ENCODE results near the gene WFS1. TPM values are rescaled to one million over a fixed set of nuclear protein-coding genes. Genes with fewer than 3 reads are reported as not detected.

Gene WFS1
- total RNA-seq, 1 experiment from 2014 or later: 21.5 TPM

DNA sequence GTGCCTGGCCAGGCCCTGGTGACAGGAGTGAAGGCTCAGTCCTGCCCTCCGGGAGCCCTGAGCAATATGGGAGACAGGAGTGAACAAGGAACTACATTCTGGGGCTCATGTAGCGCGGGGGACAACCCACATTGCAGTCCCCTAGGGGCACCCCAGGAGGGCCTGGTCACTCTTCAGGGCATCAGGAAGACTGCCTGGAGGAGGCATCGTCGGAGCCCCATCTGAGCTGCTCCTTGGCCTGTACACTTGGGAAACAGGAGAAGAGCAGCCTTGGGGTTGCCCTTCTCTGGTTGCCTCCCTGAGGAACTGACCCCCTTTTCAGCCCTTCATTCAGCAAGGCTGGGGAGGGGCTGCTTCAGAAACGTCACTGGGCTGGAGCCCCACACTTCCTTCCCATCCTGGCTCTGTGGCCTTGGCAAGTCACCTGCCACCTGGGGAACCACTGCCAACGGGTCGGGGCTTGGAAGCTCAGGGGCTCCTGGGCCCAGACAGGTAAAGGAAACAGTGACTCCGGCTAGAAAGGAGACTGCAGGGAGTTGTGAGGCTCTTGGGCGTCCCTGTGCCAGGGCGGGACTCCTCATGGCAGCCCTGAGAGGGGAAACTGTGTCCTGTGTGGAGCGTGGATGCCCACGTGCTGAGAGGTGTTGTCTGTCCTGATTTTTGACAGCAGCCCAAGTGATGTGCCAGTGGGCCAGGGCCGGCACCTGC lies 10.1 kb downstream of the WFS1 start:
- H3K27ac ChIP-seq (ENCODE audit: low read depth, low read length): no peak overlapping the region
- H3K9me3 ChIP-seq (ENCODE audit: control insufficient read depth in 1 of 2, insufficient read depth in 1 of 2, low read depth in 1 of 2, low read length in 2 of 2): no peaks in the 10 kb centered on the region
- H3K4me1 ChIP-seq (ENCODE audit: control insufficient read depth in 1 of 2, insufficient read depth in 2 of 2, low read length in 2 of 2): no peaks in the 10 kb centered on the region
- no peak overlapping the region for H2AFZ ChIP-seq (ENCODE audit: low read depth, low read length, poor library complexity, severe bottlenecking)
- POLR2A ChIA-PET: no interaction called here
- BruUV-seq (replicated peaks): no TSS peak
- no peak for DNase-seq (ENCODE audit: low read depth, low spot score)
- no peak overlapping the region for H3K4me3 ChIP-seq (replicated peaks in 1 of 2; ENCODE audit: low read depth in 1 of 2, low read length in 2 of 2)
- no peaks in the 10 kb centered on the region for H3K9me2 ChIP-seq (ENCODE audit: insufficient read depth)
- RAD21 ChIA-PET (ENCODE audit: low non-redundant PET in 1 of 2, low total read pairs in 2 of 2, uncharacterized antibody in 2 of 2, unreplicated experiment in 2 of 2): no interaction called here
- CTCF ChIA-PET: no interaction called here
- H3K27me3 ChIP-seq (ENCODE audit: insufficient read depth, low read length): no peaks in the 10 kb centered on the region
- no peaks in the 10 kb centered on the region for H4K20me1 ChIP-seq (ENCODE audit: insufficient read depth)
- TF ChIP-seq JUND (IDR thresholded peaks at IDR 0.05) (no peak), EZH2 (IDR thresholded peaks at IDR 0.05) (no peak), POLR2A (IDR thresholded peaks at IDR 0.05; ENCODE audit: borderline replicate concordance, extremely low read depth, insufficient read depth, insufficient read length) (no peak)
- TF ChIP-seq, protein P1, sequence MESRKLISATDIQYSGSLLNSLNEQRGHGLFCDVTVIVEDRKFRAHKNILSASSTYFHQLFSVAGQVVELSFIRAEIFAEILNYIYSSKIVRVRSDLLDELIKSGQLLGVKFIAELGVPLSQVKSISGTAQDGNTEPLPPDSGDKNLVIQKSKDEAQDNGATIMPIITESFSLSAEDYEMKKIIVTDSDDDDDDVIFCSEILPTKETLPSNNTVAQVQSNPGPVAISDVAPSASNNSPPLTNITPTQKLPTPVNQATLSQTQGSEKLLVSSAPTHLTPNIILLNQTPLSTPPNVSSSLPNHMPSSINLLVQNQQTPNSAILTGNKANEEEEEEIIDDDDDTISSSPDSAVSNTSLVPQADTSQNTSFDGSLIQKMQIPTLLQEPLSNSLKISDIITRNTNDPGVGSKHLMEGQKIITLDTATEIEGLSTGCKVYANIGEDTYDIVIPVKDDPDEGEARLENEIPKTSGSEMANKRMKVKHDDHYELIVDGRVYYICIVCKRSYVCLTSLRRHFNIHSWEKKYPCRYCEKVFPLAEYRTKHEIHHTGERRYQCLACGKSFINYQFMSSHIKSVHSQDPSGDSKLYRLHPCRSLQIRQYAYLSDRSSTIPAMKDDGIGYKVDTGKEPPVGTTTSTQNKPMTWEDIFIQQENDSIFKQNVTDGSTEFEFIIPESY (IDR thresholded peaks at IDR 0.05; ENCODE audit: extremely low read depth, insufficient replicate concordance, low read length): no peak
- no peak for ATAC-seq
- intact Hi-C loops (cut with micrococcal nuclease): no loop called here
- H3K4me2 ChIP-seq (ENCODE audit: low read length): no peak overlapping the region
- no peaks in the 10 kb centered on the region for H3K79me2 ChIP-seq (ENCODE audit: insufficient read depth, low read length)
- H3K36me3 ChIP-seq (ENCODE audit: control insufficient read depth in 1 of 2, insufficient read depth in 2 of 2, low read length in 2 of 2): no peaks in the 10 kb centered on the region
- no peak overlapping the region for H3K9ac ChIP-seq (ENCODE audit: low read length)

DNA sequence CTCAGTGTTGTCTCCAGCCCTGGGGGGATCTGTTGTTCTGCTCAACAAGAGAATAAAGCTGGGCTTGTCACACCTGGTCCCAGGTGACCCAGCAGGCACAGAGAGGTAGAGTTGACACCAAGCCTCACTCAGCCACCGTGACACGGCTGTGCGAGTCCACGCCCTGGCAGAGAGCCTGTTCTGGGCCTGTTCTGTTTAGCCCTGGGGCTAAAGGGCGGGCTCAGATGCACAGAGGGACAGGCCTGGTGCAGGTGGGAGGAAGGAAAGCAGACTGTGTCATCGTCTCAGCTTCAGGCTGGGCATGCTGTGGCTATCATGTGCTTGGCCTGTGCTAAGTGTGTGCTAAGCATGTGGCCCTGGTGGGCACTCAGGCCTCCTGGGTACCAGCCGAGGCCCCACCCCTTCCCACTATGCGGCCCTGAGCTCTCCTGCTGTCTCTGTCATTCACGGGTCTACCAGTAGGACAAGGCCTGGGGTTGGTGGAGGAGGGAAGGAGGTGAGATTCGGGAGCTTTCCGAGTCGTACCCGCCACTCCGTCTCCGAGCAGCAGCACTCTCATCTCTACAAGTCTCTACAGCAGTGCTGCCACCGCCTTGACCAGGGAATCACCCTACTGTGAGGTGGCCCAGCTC lies 10.8 kb downstream of the WFS1 start:
- ATAC-seq: peak; percentile 55; the same call in 1 of the 2 replicates
- POLR2A ChIA-PET: no interaction called here
- BruUV-seq (replicated peaks): no TSS peak
- TF ChIP-seq FOSL1 (IDR thresholded peaks at IDR 0.05; ENCODE audit: low read depth) (no peak), ELF1 (IDR thresholded peaks at IDR 0.05; ENCODE audit: borderline replicate concordance, low read depth) (no peak), SIN3A (IDR thresholded peaks at IDR 0.05; ENCODE audit: low read depth) (no peak), TCF7L2 (IDR thresholded peaks at IDR 0.05; ENCODE audit: borderline replicate concordance, extremely low read depth, insufficient read depth, insufficient read length) (no peak), EZH2phosphoT487 (IDR thresholded peaks at IDR 0.05; ENCODE audit: borderline replicate concordance) (no peak), POLR2AphosphoS5 (IDR thresholded peaks at IDR 0.05; ENCODE audit: low read depth, low read length) (no peak), RAD21 (IDR thresholded peaks at IDR 0.05; ENCODE audit: low read depth) (no peak), CTCF (IDR thresholded peaks at IDR 0.05 in 2 of 3, conservative IDR thresholded peaks at IDR 0.05 in 1 of 3; ENCODE audit: borderline replicate concordance in 1 of 3, insufficient read depth in 1 of 3, low read depth in 2 of 3, low read length in 2 of 3) (no peak), SP1 (IDR thresholded peaks at IDR 0.05; ENCODE audit: low read depth) (no peak)
- TF ChIP-seq, protein P1 (IDR thresholded peaks at IDR 0.05; ENCODE audit: extremely low read depth, insufficient replicate concordance, low read length): no peak

More for the DNA sequence above, 10.8 kb downstream of the WFS1 start:
- ChIA-PET RAD21 (ENCODE audit: low non-redundant PET in 1 of 2, low total read pairs in 2 of 2, uncharacterized antibody in 2 of 2, unreplicated experiment in 2 of 2) (no interaction called here), CTCF (no interaction called here)
- H3K9ac ChIP-seq (ENCODE audit: low read length): no peak overlapping the region
- H3K4me1 ChIP-seq (ENCODE audit: control insufficient read depth in 1 of 2, insufficient read depth in 2 of 2, low read length in 2 of 2): no peaks in the 10 kb centered on the region
- no peak for DNase-seq (ENCODE audit: low read depth, low spot score)
- no peaks in the 10 kb centered on the region for H3K27me3 ChIP-seq (ENCODE audit: insufficient read depth, low read length)
- H3K4me3 ChIP-seq (replicated peaks in 1 of 2; ENCODE audit: low read depth in 1 of 2, low read length in 2 of 2): no peak overlapping the region
- no peak overlapping the region for H3K4me2 ChIP-seq (ENCODE audit: low read length)
- H3K9me2 ChIP-seq (ENCODE audit: insufficient read depth): no peaks in the 10 kb centered on the region
- H4K20me1 ChIP-seq (ENCODE audit: insufficient read depth): no peaks in the 10 kb centered on the region
- H3K9me3 ChIP-seq (ENCODE audit: control insufficient read depth in 1 of 2, insufficient read depth in 1 of 2, low read depth in 1 of 2, low read length in 2 of 2): no peaks in the 10 kb centered on the region
- no peaks in the 10 kb centered on the region for H3K36me3 ChIP-seq (ENCODE audit: control insufficient read depth in 1 of 2, insufficient read depth in 2 of 2, low read length in 2 of 2)
- no peaks in the 10 kb centered on the region for H3K79me2 ChIP-seq (ENCODE audit: insufficient read depth, low read length)
- no peak overlapping the region for H2AFZ ChIP-seq (ENCODE audit: low read depth, low read length, poor library complexity, severe bottlenecking)
- H3K27ac ChIP-seq (ENCODE audit: low read depth, low read length): no peak overlapping the region
- intact Hi-C loops (cut with micrococcal nuclease): no loop called here

Data from HCT116 (cell line).